Nephron (organoid): Measurements from ENCODE around the gene TRAP1.
A peak's percentile ranks its signal among the peaks of the same experiment; 100 is the strongest.

Experiments
- H3K27ac Mint-ChIP-seq, 3 experiments: 2 replicates each; pipeline ENCODE4 v1.8.0; 2020; ENCODE audit warnings: mixed read lengths in 3 of 3, mild to moderate bottlenecking in 2 of 3, moderate library complexity in 1 of 3
- H3K27me3 Mint-ChIP-seq: 2 replicates; pipeline ENCODE4 v1.8.0; 2021; ENCODE audit warnings: low read depth, mild to moderate bottlenecking, moderate library complexity, mixed read lengths
- H3K36me3 Mint-ChIP-seq: 2 replicates; pipeline ENCODE4 v1.8.0; 2020; ENCODE audit warnings: low read depth, mixed read lengths
- H3K4me1 Mint-ChIP-seq: 2 replicates; pipeline ENCODE4 v1.8.0; 2020; ENCODE audit warnings: mixed read lengths
- H3K4me3 Mint-ChIP-seq, 3 experiments: 2 replicates each; pipeline ENCODE4 v1.8.0; 2020; ENCODE audit warnings: mild to moderate bottlenecking in 3 of 3, mixed read lengths in 3 of 3, moderate library complexity in 2 of 3
- H3K9me3 Mint-ChIP-seq: 2 replicates; pipeline ENCODE4 v1.8.0; 2020; ENCODE audit warnings: mixed read lengths
- TF ChIP-seq, protein P1 (sequence below), 3 experiments: fragments of 200-600 bp; sonication (generic); IDR thresholded peaks; one replicate each; pipeline ENCODE4 v1.5.0; 2021; ENCODE audit warnings: antibody characterized with exemption in 3 of 3; ENCODE audit not compliant: unreplicated experiment in 3 of 3

TRAP1 gene

DNA sequence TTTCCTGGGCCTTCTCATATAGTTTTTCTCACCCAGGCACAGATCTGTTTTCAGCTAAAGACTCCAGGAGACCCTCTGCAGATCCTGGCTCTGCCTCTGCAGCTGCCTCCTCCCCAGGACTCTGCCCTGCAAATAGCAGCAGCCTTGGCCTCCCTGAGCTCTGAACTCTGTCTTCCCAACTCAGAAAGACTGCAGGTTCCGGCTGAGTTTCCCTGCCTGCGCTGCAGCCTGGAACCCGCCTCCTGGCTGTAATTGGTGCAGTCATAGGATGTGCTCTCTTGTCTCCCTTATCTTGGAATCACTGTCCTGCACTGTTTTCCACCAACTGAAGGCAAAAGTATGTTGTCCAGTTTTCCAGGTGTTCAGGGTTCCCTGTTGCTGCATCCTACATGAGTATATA, 77.1 kb downstream of the TRAP1 start:
- H3K4me3 Mint-ChIP-seq, result no peak overlapping the region
- peaks cover 10% of the 10 kb centered on the region for H3K9me3 Mint-ChIP-seq
- no peaks in the 10 kb centered on the region for H3K27me3 Mint-ChIP-seq
- H3K27ac Mint-ChIP-seq, result peak overlapping the region in 2 of 3 experiments; percentile 48 to 64
- TF ChIP-seq, protein P1, sequence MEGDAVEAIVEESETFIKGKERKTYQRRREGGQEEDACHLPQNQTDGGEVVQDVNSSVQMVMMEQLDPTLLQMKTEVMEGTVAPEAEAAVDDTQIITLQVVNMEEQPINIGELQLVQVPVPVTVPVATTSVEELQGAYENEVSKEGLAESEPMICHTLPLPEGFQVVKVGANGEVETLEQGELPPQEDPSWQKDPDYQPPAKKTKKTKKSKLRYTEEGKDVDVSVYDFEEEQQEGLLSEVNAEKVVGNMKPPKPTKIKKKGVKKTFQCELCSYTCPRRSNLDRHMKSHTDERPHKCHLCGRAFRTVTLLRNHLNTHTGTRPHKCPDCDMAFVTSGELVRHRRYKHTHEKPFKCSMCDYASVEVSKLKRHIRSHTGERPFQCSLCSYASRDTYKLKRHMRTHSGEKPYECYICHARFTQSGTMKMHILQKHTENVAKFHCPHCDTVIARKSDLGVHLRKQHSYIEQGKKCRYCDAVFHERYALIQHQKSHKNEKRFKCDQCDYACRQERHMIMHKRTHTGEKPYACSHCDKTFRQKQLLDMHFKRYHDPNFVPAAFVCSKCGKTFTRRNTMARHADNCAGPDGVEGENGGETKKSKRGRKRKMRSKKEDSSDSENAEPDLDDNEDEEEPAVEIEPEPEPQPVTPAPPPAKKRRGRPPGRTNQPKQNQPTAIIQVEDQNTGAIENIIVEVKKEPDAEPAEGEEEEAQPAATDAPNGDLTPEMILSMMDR (IDR thresholded peaks at IDR 0.05; ENCODE audit: unreplicated experiment in 3 of 3), result no peak
- H3K36me3 Mint-ChIP-seq, result peaks cover 8% of the 10 kb centered on the region
- H3K4me1 Mint-ChIP-seq, result peaks cover 17% of the 10 kb centered on the region

GRCh38 chr16:3638916-3639644, 78.2 kb downstream of the TRAP1 start:
- TF ChIP-seq, protein P1 (IDR thresholded peaks at IDR 0.05; ENCODE audit: unreplicated experiment in 3 of 3), result no peak
- no peaks in the 10 kb centered on the region for H3K27me3 Mint-ChIP-seq
- peaks cover 15% of the 10 kb centered on the region for H3K4me1 Mint-ChIP-seq
- H3K36me3 Mint-ChIP-seq, result peaks cover 8% of the 10 kb centered on the region
- H3K9me3 Mint-ChIP-seq, result peaks cover 10% of the 10 kb centered on the region
- H3K4me3 Mint-ChIP-seq, result no peak overlapping the region
- H3K27ac Mint-ChIP-seq, result peak overlapping the region in 1 of 3 experiments; percentile 45

- Mint-ChIP-seq H3K9me3 (peaks cover 10% of the 10 kb centered on the region), H3K4me1 (peaks cover 14% of the 10 kb centered on the region), H3K27me3 (no peaks in the 10 kb centered on the region), H3K4me3 (no peak overlapping the region), H3K36me3 (peaks cover 8% of the 10 kb centered on the region), H3K27ac (peak overlapping the region; percentile 66 to 79 (median 75))
- TF ChIP-seq, protein P1 (IDR thresholded peaks at IDR 0.05; ENCODE audit: unreplicated experiment in 3 of 3), result no peak
Measured at GRCh38 chr16:3637371-3637923, 79.9 kb downstream of the TRAP1 start.

- H3K36me3 Mint-ChIP-seq, result no peaks in the 10 kb centered on the region
- no peaks in the 10 kb centered on the region for H3K27me3 Mint-ChIP-seq
- no peak overlapping the region for H3K27ac Mint-ChIP-seq
- H3K9me3 Mint-ChIP-seq, result no peaks in the 10 kb centered on the region
- H3K4me1 Mint-ChIP-seq, result peaks cover 6% of the 10 kb centered on the region
- no peak overlapping the region for H3K4me3 Mint-ChIP-seq
- TF ChIP-seq, protein P1 (IDR thresholded peaks at IDR 0.05; ENCODE audit: unreplicated experiment in 3 of 3), result no peak
Measured at GRCh38 chr16:3625911-3626732, 91.2 kb downstream of the TRAP1 start.

DNA sequence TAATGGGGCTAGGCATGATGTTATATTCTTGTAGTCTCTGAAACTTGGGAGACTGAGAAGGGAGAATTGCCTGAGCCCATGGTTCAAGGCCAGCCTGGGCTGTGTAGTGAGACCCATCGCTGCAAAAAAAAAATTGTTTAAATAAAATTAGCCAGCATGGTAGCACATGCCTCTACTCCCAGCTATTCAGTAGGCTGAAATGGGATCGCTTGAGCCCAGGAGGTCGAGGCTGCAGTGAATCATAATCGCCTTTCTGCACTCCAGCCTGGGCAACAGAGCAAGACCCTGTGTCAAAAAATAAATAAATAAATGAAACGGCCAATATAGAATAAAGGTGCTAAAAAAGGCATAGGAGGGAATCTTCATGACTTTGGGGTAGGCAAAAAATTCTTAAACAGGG, 92.0 kb downstream of the TRAP1 start:
- no peaks in the 10 kb centered on the region for H3K27me3 Mint-ChIP-seq

More for the DNA sequence above, 92.0 kb downstream of the TRAP1 start:
- Mint-ChIP-seq H3K27ac (no peak overlapping the region), H3K4me1 (peaks cover 6% of the 10 kb centered on the region), H3K36me3 (no peaks in the 10 kb centered on the region), H3K9me3 (no peaks in the 10 kb centered on the region), H3K4me3 (no peak overlapping the region)
- TF ChIP-seq, protein P1 (IDR thresholded peaks at IDR 0.05; ENCODE audit: unreplicated experiment in 3 of 3), result no peak
